GM12872 (cell line): ENCODE results near the gene MPV17L2.

Experiments
- TF ChIP-seq, protein P1 (sequence below): IDR thresholded peaks from 3 replicates; pipeline ENCODE4 v1.5.1; 2011; ENCODE audit warnings: low read depth, mild to moderate bottlenecking, low read length, moderate library complexity; ENCODE audit not compliant: insufficient read depth

Gene MPV17L2

DNA sequence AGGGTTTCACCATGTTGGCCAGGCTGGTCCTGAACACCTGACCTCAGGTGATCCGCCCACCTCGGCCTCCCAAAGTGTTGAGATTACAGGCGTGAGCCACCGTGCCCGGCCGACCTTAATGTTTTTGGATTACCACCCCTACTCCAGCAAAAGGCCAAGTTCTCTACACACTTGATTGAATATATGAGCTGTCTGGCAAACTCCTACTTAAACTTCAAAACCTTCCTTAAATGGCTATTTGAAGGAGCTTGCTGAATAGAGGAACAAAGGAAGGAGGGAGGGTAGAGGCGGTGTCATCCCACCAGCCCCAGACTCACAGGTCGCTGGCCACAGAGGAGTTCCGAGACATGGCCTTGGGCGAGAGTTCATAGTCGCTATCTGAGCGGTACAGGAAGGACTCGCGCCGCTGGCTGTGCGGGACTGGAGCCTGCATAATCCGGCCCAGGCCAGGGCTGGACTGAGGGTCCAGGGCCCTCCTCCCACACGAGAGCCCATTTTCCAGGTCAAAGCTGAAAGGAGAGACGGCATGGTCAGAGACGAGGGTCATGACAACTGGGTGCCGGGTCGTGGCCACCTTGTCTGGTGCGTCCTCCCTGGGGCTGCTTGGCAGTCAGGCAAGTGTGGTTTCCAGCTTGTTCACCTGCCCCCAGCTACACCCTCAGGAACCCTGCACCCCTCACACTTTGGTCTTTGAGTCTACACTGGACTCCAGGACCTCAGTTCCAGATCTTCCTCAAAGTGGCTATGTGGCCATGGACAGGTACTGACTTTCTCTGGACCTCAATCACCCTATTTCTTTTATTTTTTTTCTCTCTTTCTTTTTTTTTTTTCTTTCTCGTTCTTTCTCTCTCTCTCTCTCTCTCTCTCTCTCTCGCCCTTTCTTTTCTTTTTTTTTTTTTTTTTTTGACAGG lies 29.1 kb downstream of the MPV17L2 start:
- TF ChIP-seq, protein P1, sequence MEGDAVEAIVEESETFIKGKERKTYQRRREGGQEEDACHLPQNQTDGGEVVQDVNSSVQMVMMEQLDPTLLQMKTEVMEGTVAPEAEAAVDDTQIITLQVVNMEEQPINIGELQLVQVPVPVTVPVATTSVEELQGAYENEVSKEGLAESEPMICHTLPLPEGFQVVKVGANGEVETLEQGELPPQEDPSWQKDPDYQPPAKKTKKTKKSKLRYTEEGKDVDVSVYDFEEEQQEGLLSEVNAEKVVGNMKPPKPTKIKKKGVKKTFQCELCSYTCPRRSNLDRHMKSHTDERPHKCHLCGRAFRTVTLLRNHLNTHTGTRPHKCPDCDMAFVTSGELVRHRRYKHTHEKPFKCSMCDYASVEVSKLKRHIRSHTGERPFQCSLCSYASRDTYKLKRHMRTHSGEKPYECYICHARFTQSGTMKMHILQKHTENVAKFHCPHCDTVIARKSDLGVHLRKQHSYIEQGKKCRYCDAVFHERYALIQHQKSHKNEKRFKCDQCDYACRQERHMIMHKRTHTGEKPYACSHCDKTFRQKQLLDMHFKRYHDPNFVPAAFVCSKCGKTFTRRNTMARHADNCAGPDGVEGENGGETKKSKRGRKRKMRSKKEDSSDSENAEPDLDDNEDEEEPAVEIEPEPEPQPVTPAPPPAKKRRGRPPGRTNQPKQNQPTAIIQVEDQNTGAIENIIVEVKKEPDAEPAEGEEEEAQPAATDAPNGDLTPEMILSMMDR = no peak

DNA sequence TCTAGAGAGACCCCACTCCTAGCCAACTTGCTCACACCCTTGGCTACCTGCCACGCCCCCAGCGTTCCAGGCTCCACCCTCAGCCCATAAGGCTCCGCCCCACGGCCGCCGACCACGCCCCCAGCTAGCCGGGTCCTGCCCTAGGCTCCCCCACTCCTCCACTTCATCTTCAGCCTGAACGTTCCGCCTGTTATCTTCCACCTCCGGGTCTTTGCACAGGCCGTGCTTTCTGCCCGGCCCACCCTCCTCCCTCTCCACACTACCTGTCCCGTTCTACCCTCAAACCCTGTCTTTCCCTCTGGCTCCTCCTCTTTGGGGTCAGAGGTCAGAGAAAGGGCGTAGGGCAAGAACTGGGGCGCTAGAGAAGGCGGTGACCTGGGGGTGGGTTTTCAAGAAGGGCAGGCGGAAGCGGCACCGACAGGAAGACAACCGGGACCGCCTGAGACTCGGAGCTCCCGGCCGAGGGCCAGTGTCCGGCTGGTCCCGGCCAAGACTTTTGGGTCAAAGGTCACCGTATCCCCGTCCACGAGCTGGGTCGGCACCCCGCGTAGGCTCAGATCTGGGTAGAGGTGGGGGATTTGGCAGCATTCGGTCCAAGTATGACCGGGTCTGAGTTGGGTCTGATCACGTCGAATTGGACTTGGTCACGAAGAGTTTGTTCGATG lies 31.0 kb downstream of the MPV17L2 start:
- TF ChIP-seq, protein P1 = no peak

DNA sequence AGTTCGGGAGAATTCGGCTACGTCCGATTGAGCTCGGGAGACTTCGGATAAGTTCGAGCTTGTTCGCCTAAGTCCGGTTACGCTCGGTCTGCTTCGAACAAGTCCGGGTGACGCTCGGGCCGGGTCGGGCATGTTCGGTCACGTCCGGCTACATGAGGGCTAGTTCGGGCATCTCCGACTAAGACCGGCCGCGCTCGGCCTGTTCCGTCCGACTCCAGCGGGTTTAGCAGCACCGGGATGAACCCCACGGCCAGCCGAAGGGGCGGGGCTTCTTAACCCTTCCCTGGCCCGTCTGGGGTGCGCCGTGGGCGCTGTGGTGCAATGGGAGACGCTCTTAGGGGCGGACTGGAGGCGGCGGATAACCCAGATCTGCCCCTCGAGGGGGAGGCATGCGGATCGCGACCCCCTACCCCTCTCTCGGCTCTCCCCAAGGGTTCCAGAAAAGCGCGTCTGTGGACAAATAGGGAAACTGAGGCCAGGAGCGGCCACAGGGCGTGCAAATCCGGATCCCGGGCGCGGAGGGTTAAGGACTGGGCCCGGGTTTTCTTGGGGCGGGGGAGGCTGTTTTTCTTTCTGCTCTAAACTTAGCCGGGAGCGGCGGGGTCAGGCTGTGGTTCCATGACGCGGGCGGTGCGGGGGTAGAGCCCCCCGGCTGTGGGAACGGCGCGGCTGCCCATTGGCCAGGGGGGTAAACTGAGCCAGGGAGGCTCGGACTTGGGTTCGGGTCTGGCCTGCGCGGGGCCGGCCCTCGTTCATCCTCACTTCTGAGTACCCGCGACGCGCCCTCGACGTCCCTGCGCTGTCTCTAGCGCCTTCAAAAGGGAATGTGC lies 31.7 kb downstream of the MPV17L2 start:
- TF ChIP-seq, protein P1 = no peak

DNA sequence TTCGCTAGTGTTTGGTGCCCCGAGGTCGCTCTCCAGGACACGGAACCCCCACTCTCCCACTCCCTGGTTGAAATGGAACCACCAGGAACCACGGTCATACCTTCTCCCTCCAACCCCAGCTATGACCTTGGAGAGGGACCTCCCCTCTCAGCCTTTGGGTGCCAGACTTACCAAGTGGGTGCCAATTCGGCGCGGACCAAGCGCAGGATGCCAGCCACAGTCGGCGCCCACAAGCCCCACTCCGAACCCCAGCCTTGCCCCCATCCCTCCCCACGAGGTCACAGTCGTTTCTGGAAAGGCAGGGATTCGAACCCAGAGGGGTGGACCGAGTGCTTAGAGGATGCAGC lies 32.3 kb downstream of the MPV17L2 start:
- TF ChIP-seq, protein P1 = no peak

DNA sequence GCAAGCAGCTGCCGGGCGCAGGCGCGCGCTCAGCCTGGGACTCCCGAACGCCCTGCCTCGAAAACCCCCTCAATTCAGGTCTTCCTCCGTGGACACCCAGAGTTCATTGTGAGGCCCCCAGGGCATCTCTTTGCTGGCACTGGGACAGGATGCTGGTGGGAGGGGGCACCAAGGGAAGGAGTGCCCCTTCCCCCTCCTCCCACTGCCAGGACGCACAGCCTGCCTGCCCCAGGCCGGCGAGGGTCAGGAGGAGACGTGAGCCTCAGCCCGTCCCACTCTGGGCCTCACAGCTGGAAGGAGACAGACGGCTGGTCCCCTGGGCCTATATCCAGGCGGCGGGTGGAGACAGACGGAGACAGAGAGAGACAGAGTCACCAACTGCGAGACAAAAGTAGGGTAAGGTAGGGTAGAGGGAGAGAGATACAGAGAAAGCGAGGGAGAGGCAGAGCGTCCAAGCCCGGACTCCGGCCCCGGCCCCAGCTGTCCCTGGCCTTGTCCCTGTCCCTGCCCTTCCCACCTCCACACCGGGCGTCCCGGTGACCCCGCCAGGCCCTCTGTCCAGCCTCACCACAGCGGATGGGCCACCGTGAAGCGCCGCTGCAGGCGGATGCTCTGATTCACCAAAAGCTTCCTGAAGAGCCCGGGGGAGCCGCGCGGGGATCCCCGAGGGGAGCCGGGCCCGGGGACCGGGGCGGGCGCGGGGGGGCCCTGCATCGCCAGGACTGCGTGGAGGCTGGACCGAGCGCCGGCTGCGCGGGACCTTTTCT lies 32.9 kb downstream of the MPV17L2 start, which contains the start of gene PDE4C:
Gene PDE4C, minus strand, starts transcription at position 737 of the 767 bp plus-strand sequence. Its CDS starts 23 bp downstream, at position 714.
- TF ChIP-seq, protein P1 = no peak

DNA sequence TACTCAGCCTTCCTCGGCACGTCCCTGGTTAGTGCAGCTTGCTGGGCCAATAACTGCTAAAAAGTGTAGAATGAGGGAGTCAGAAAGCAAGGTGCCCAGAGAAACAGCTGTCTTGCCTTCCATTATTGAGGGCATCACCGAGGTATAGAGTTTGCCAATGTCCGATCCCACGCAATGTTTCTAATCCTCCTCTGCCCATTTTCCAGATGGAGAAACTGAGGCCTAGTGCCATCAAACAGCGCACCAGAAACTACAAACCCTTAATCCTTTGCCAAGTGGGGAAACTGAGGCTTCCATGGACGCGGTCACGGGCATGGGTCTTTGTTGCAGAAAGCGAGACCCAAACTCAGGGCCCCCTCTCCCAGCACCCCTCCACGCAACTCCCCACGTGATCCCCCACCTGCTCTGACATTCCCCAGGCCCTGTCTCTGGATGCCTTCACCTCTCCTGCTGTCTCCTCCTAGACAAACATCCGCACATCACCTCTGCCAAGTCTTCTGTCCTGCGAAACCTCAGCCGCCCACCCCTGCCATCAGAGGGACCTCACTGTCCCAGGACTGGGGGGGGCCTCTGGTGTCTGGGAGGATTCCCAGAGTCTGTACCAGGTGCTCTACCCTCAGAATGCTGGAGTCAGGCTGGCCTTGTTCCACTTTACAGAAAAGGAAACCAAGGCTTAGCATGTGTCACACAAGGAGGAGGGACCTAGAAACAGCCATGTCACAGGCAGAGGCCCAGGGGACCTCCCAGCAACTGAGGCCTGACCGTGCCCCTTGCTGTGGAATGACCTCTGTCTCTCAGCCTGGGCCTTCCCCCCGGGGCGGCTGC lies 34.1 kb downstream of the MPV17L2 start:
- TF ChIP-seq, protein P1 = no peak
